ENCODE data around the gene CYP4F8.

DNA sequence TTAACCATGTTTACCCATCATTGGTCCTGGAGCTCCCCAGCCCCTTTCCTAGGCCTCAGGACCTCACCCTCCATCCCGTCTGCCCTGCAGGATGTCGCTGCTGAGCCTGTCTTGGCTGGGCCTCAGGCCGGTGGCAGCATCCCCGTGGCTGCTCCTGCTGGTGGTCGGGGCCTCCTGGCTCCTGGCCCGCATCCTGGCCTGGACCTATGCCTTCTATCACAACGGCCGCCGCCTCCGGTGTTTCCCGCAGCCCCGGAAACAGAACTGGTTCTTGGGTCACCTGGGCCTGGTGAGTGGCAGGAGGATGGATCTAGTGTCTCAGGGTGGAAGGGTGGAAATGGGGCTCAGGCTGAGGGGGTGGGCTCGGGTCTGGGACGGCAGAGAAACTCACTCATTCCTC is 508 bp downstream of the CYP4F8 start:
- TF ChIP-seq POLR2AphosphoS5 (IDR thresholded peaks at IDR 0.05; ENCODE audit: low read depth, low read length) (no peak), REST (IDR thresholded peaks at IDR 0.05; ENCODE audit: insufficient read depth in 1 of 2, low read depth in 2 of 2, low read length in 2 of 2) (no peak), TAF1 (IDR thresholded peaks at IDR 0.05; ENCODE audit: borderline replicate concordance, insufficient read depth, low read length) (no peak)
